ENCODE results near the gene CLEC1A. TPM values are rescaled to one million over a fixed set of nuclear protein-coding genes. Genes with fewer than 3 reads are reported as not detected.

CLEC1A gene
- total and polyA plus RNA-seq, 12 donors, result 1.2 to 6.6 (median 2.9) TPM

DNA sequence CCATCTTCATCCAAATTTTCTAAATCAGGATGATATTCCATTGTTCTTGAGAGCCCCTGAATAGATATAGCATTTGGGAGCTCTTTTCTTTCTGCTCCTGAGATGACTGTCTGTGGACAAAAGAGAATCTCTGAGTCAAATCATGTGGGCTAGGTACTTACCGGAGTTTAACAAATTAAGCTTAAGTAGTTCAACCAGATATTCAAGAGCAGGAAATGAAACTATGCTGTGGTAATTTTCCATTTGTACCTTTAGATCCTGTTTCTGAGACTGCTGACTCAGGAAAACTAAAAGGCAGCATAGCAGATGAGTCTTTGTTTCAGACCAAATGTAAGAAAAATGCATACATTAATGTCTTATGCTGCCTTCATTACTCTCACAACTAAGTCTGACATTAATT, 31.3 kb upstream of the CLEC1A start, which contains the start of gene CLEC7A:
TSS of gene CLEC7A (minus strand) at position 158 of the 400 bp plus-strand sequence. CDS start at position 41, 117 bp downstream.
- peaks cover 0 to 5% (median 0%) of the 10 kb centered on the region in 9 donors for H3K36me3 ChIP-seq
- H3K9me3 ChIP-seq, result no peaks in the 10 kb centered on the region
- no peaks in the 10 kb centered on the region for H3K27me3 ChIP-seq
- ATAC-seq (peak in 3 of 8 donors; percentile 44 to 51 (median 48)), DNase-seq (no peak)
- H3K27ac ChIP-seq, result peak within 1 kb of the TSS in 5 of 10 donors; percentile 34 to 93 (median 62)
- TF ChIP-seq, protein P1, sequence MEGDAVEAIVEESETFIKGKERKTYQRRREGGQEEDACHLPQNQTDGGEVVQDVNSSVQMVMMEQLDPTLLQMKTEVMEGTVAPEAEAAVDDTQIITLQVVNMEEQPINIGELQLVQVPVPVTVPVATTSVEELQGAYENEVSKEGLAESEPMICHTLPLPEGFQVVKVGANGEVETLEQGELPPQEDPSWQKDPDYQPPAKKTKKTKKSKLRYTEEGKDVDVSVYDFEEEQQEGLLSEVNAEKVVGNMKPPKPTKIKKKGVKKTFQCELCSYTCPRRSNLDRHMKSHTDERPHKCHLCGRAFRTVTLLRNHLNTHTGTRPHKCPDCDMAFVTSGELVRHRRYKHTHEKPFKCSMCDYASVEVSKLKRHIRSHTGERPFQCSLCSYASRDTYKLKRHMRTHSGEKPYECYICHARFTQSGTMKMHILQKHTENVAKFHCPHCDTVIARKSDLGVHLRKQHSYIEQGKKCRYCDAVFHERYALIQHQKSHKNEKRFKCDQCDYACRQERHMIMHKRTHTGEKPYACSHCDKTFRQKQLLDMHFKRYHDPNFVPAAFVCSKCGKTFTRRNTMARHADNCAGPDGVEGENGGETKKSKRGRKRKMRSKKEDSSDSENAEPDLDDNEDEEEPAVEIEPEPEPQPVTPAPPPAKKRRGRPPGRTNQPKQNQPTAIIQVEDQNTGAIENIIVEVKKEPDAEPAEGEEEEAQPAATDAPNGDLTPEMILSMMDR (IDR thresholded peaks at IDR 0.05), result no peak
- 52 to 68% methylated on average over 1 of the region's 1 CpG for WGBS, 2 donors
- H3K4me1 ChIP-seq, result peaks cover 0 to 30% (median 0%) of the 10 kb centered on the region in 9 donors
- H3K4me3 ChIP-seq, result peak within 1 kb of the TSS in 4 of 10 donors; percentile 2 to 54 (median 20)
- intact Hi-C loops (cut with DNase I), result loop anchor here in 1 of 10 donors (10.0 kb wide), 1 partner anchor 385 kb away; no protein-coding TSS in a partner anchor

DNA sequence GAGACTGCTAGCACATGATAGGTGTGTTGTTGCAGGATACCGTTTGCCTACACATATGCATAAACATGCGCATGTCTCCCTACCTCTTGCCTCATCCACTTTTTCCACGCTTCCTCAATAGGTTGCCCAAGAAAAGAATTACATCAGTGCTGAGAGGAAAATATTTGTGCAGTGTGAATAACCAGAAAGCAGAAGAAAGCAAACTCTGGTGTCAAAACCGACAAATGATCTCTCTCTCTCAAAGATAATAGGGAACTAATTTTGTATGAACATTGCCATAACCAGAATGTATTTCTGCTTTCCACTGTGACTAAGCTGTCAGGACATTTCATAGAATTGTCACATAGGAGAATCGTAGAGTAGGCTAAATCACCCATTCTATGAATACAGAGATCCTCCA, 29.9 kb upstream of the CLEC1A start:
- Histone ChIP-seq H3K4me3 (peak overlapping the region in 2 of 10 donors; percentile 23 to 54), H3K9me3 (no peaks in the 10 kb centered on the region), H3K27me3 (no peaks in the 10 kb centered on the region), H3K27ac (peak overlapping the region in 4 of 10 donors; percentile 48 to 93 (median 68)), H3K4me1 (peaks cover 0 to 30% (median 0%) of the 10 kb centered on the region in 9 donors), H3K36me3 (peaks cover 0 to 5% (median 0%) of the 10 kb centered on the region in 9 donors)
- DNase-seq (no peak), ATAC-seq (peak in 7 of 8 donors; percentile 65 to 80 (median 70))
- intact Hi-C loops (cut with DNase I), result no loop called here
- TF ChIP-seq, protein P1 (IDR thresholded peaks at IDR 0.05), result no peak
- WGBS, 2 donors, result 76 to 77% methylated on average over 5 of the region's 5 CpGs

DNA sequence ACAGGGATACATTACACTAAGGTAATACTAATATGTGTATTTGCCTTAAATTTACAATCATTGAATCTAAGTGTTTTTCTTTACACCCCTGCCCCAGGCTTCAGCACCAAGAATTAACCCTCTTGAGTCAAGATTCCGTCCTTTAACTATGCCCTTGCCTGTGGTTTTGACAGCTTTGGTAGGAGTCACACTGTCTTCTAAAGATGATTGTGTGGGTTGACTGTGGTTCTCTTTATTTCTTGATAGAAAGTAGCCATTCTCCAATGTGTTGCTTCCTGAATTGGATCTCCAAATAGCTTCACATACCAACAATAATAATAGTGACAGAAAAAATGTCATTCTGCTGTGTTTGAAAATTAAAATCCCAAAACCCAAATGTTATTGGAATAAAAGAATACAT, 27.6 kb upstream of the CLEC1A start:
- DNase-seq (no peak), ATAC-seq (no peak)
- Histone ChIP-seq H3K4me1 (peaks cover 0 to 16% (median 0%) of the 10 kb centered on the region in 9 donors), H3K27me3 (no peaks in the 10 kb centered on the region), H3K4me3 (no peak overlapping the region), H3K27ac (peak overlapping the region in 1 of 10 donors; percentile 93), H3K36me3 (peaks cover 0 to 5% (median 0%) of the 10 kb centered on the region in 9 donors), H3K9me3 (no peaks in the 10 kb centered on the region)
- WGBS, 2 donors, result 48 to 78% methylated on average over 1 of the region's 1 CpG
- intact Hi-C loops (cut with DNase I), result no loop called here
- TF ChIP-seq, protein P1 (IDR thresholded peaks at IDR 0.05), result no peak

DNA sequence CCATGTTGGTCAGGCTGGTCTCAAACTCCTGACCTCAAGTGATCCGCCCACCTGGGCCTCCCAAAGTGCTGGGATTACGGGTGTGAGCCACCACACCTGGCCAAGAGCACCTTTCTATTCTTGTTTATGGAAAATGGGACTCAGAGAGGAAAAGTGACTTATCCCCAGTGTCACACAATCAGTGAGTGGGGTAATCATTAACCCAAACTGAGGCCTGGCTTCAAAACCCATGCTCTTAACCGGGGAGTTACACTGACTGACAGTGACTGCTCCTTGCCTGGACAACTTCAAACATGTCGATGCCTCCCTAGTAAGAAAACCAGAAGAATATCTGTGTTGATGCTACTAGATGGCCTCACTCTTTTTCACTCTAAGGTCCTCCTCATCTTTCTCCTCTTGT, 23.9 kb upstream of the CLEC1A start:
- intact Hi-C loops (cut with DNase I), result no loop called here
- peak overlapping the region in 1 of 10 donors; percentile 72 for H3K27ac ChIP-seq
- WGBS, 2 donors, result 70 to 78% methylated on average over 4 of the region's 4 CpGs
- DNase-seq, result no peak
- ATAC-seq, result no peak
- no peaks in the 10 kb centered on the region for H3K27me3 ChIP-seq
- no peaks in the 10 kb centered on the region for H3K9me3 ChIP-seq
- no peak overlapping the region for H3K4me3 ChIP-seq
- H3K36me3 ChIP-seq, result peaks cover 0 to 14% (median 0%) of the 10 kb centered on the region in 9 donors
- peaks cover 0 to 10% (median 0%) of the 10 kb centered on the region in 9 donors for H3K4me1 ChIP-seq
- TF ChIP-seq, protein P1 (IDR thresholded peaks at IDR 0.05), result no peak

All from heart right ventricle (tissue), 16 donors.